Endothelial cell of umbilical vein (primary cell): ENCODE data around the gene LRRTM4. TPM values are rescaled to one million over a fixed set of nuclear protein-coding genes. Genes with fewer than 3 reads are reported as not detected.

ENCODE experiments used
- BruUV-seq: library from RNA; stranded (reverse); fragments of 400-500 nt; replicated peaks from 2 replicates; lab custom pipeline; 2021; lab: Mats Ljungman, UMichigan
- CTCF ChIA-PET: fragments of 300-600, 350-600 bp; sonication (Branson Sonifier 250); formaldehyde crosslinking; loops from one replicate; lab custom pipeline; 2021; ENCODE audit warnings: antibody characterized with exemption, inconsistent platforms; lab: Charles Lee
- POLR2A ChIA-PET: fragments of 300-600, 350-600 bp; sonication (Branson Sonifier 250); formaldehyde crosslinking; loops from one replicate; lab custom pipeline; 2021; ENCODE audit warnings: antibody characterized with exemption, inconsistent platforms; lab: Charles Lee
- DNase-seq: peaks from one replicate; pipeline ENCODE4 v3.0.0-alpha.2; 2011; ENCODE audit warnings: low read depth, low spot score
- FAIRE-seq: peaks from 2 replicates; lab custom pipeline; 2011; peaks lifted over from hg19 to GRCh38; lab: Jason Lieb, UNC
- H2AFZ ChIP-seq: 2 replicates; pipeline ENCODE4 v1.6.0; 2012; ENCODE audit warnings: low read depth, low read length, control low read depth, inconsistent platforms
- H3K27ac ChIP-seq: 2 replicates; pipeline ENCODE4 v1.5.1; 2011; ENCODE audit warnings: low read depth, mild to moderate bottlenecking, control low read depth, low read length, moderate library complexity; ENCODE audit not compliant: insufficient read depth
- H3K27me3 ChIP-seq, 2 experiments: 2 replicates each; pipeline versions ENCODE4 v1.6.0 to v1.6.1; 2011; ENCODE audit warnings: low read length in 2 of 2, mixed read lengths in 1 of 2; ENCODE audit not compliant: control insufficient read depth in 2 of 2, insufficient read depth in 2 of 2
- H3K36me3 ChIP-seq, 2 experiments: 2 replicates in 1 of 2; 3 replicates in 1 of 2; pipeline ENCODE4 v1.5.1; 2011; ENCODE audit warnings: low read length in 2 of 2, mild to moderate bottlenecking in 1 of 2, moderate library complexity in 1 of 2; ENCODE audit not compliant: control insufficient read depth in 2 of 2, insufficient read depth in 2 of 2; ENCODE audit errors: extremely low read depth in 1 of 2
- H3K4me1 ChIP-seq: 3 replicates; pipeline ENCODE4 v1.5.1; 2011; ENCODE audit warnings: mild to moderate bottlenecking, low read length; ENCODE audit not compliant: control insufficient read depth, insufficient read depth; ENCODE audit errors: extremely low read depth
- H3K4me2 ChIP-seq: 2 replicates; pipeline ENCODE4 v1.6.1; 2011; ENCODE audit warnings: low read length, control low read depth, mixed read lengths; ENCODE audit not compliant: insufficient read depth
- H3K4me3 ChIP-seq, 3 experiments: fragments of 200-600 bp in 1 of 3; sonication (generic), shearing (Covaris generic) in 1 of 3; replicated peaks in 1 of 3; 2 replicates each; pipeline ENCODE4 v1.5.1; 2011 to 2016; ENCODE audit warnings: control low read depth in 3 of 3, low read length in 3 of 3, mild to moderate bottlenecking in 2 of 3, inconsistent platforms in 1 of 3, low read depth in 1 of 3, moderate library complexity in 1 of 3; ENCODE audit not compliant: insufficient read depth in 1 of 3
- H3K79me2 ChIP-seq: 2 replicates; pipeline ENCODE4 v1.6.0; 2012; ENCODE audit warnings: low read length, inconsistent platforms; ENCODE audit not compliant: control insufficient read depth, insufficient read depth
- H3K9ac ChIP-seq: replicated peaks from 2 replicates; pipeline ENCODE3; 2011; ENCODE audit warnings: low read length, control low read depth; ENCODE audit not compliant: insufficient read depth; ENCODE audit errors: extremely low read depth
- H3K9me1 ChIP-seq: replicated peaks from 3 replicates; pipeline ENCODE4 v1.6.0; 2011; ENCODE audit warnings: mild to moderate bottlenecking, low read length; ENCODE audit not compliant: control insufficient read depth, insufficient read depth; ENCODE audit errors: extremely low read depth
- H3K9me3 ChIP-seq: replicated peaks from 2 replicates; pipeline ENCODE4 v1.5.1; 2012; ENCODE audit warnings: low read length, inconsistent platforms; ENCODE audit not compliant: control insufficient read depth, insufficient read depth
- H4K20me1 ChIP-seq: replicated peaks from 2 replicates; pipeline ENCODE3; 2011; ENCODE audit warnings: mild to moderate bottlenecking, low read length; ENCODE audit not compliant: control insufficient read depth, insufficient read depth; ENCODE audit errors: extremely low read depth
- CTCF ChIP-seq, 2 donors: IDR thresholded peaks; 1 replicate in 1 of 2; 2 replicates in 1 of 2; pipeline ENCODE4 v1.5.1; 2011; ENCODE audit warnings: low read length in 2 of 2, mild to moderate bottlenecking in 2 of 2, moderate library complexity in 2 of 2, control low read depth in 1 of 2, inconsistent platforms in 1 of 2, low read depth in 1 of 2; ENCODE audit not compliant: insufficient read depth in 1 of 2; ENCODE audit errors: extremely low read depth in 1 of 2
- EZH2 ChIP-seq: IDR thresholded peaks from 2 replicates; pipeline ENCODE4 v1.6.1; 2012; ENCODE audit warnings: borderline replicate concordance, low read depth, mild to moderate bottlenecking, moderate library complexity, low read length, inconsistent platforms; ENCODE audit not compliant: severe bottlenecking
- FOS ChIP-seq: IDR thresholded peaks from 2 replicates; pipeline ENCODE4 v1.6.1; 2011; ENCODE audit warnings: mild to moderate bottlenecking, low read length, moderate library complexity, borderline replicate concordance; ENCODE audit not compliant: insufficient read depth
- GATA2 ChIP-seq: IDR thresholded peaks from 2 replicates; pipeline ENCODE4 v1.7.0; 2011; ENCODE audit warnings: low read depth, mild to moderate bottlenecking, moderate library complexity, mixed read lengths, low read length; ENCODE audit not compliant: insufficient read length, insufficient read depth
- MAX ChIP-seq: IDR thresholded peaks from 2 replicates; pipeline ENCODE4 v1.6.1; 2011; ENCODE audit not compliant: insufficient read depth, insufficient read length
- MYC ChIP-seq: IDR thresholded peaks from one replicate; pipeline ENCODE4 v1.6.1; 2011; ENCODE audit warnings: mild to moderate bottlenecking, low read depth, low read length
- POLR2A ChIP-seq: IDR thresholded peaks from 2 replicates; pipeline ENCODE4 v1.6.1; 2012; ENCODE audit warnings: low read depth, mild to moderate bottlenecking, control low read depth, low read length
- POLR2AphosphoS5 ChIP-seq: IDR thresholded peaks from 2 replicates; pipeline ENCODE4 v1.6.1; 2012; ENCODE audit warnings: low read depth, mild to moderate bottlenecking, control low read depth, low read length, moderate library complexity; ENCODE audit not compliant: insufficient read depth
- dilution Hi-C: fragments of 300-500 bp; cut with MboI; formaldehyde crosslinking; loops from one replicate; pipeline ENCODE4 v1.15.0; 2019; ENCODE audit warnings: low sequenced_read_pairs; ENCODE audit not compliant: extremely low pct_ligation_motif_present
- intact Hi-C: fragments of 100-400 bp; cut with micrococcal nuclease; formaldehyde crosslinking; loops from one replicate; pipeline ENCODE4 v1.10.0; 2022
- polyA plus RNA-seq, 4 experiments: library from polyadenylated mRNA; depleted of rRNA in 3 of 4; stranded (reverse) in 3 of 4; unstranded in 1 of 4; fragments of >200 nt; gene quantifications; 2 replicates each; pipeline versions ENCODE4 v1.2.1 to v1.2.3, GENCODE V29; 2011 to 2012; ENCODE audit warnings: missing spikeins in 1 of 4
- total RNA-seq: library from RNA; stranded (reverse); gene quantifications from 2 replicates; pipeline ENCODE4 v1.2.3, GENCODE V29; 2021

Gene LRRTM4
- total and polyA plus RNA-seq, 2 donors (not counting 3 experiments of a cell fraction or from before 2014, with no cell fraction given) = not detected

- H3K27me3 ChIP-seq = no peaks in the 10 kb centered on the region
- dilution Hi-C loops = no loop called here
- FAIRE-seq (no peak), DNase-seq (no peak)
- no peaks in the 10 kb centered on the region for H4K20me1 ChIP-seq
- TF ChIP-seq FOS (no peak), CTCF (IDR thresholded peaks at IDR 0.05; ENCODE audit: extremely low read depth in 1 of 2, insufficient read depth in 1 of 2, low read depth in 1 of 2, low read length in 2 of 2) (no peak), POLR2A (no peak), EZH2 (no peak)
- no peaks in the 10 kb centered on the region for H3K9me1 ChIP-seq
- ChIA-PET POLR2A (no interaction called here), CTCF (no interaction called here)
- H3K36me3 ChIP-seq = no peaks in the 10 kb centered on the region
- no peaks in the 10 kb centered on the region for H3K9me3 ChIP-seq
- no peak overlapping the region for H3K4me2 ChIP-seq
- H3K79me2 ChIP-seq = no peaks in the 10 kb centered on the region
- no peak overlapping the region for H3K9ac ChIP-seq
- H3K27ac ChIP-seq = no peak overlapping the region
- no peak overlapping the region for H2AFZ ChIP-seq
- no peaks in the 10 kb centered on the region for H3K4me1 ChIP-seq
- intact Hi-C loops = no loop called here
- BruUV-seq = no TSS peak
- no peak overlapping the region for H3K4me3 ChIP-seq
These were observed 131.1 kb downstream of the LRRTM4 start for GRCh38 chr2:77391119-77391518.

- no peak overlapping the region for H2AFZ ChIP-seq
- dilution Hi-C loops = no loop called here
- no peaks in the 10 kb centered on the region for H3K79me2 ChIP-seq
- no peak overlapping the region for H3K4me2 ChIP-seq
- intact Hi-C loops = no loop called here
- no peaks in the 10 kb centered on the region for H4K20me1 ChIP-seq
- no peak overlapping the region for H3K27ac ChIP-seq
- FAIRE-seq (no peak), DNase-seq (no peak)
- H3K9ac ChIP-seq = no peak overlapping the region
- no TSS peak for BruUV-seq
- H3K4me3 ChIP-seq = no peak overlapping the region
- no peaks in the 10 kb centered on the region for H3K4me1 ChIP-seq
- no peaks in the 10 kb centered on the region for H3K9me1 ChIP-seq
- TF ChIP-seq POLR2AphosphoS5 = no peak
- no peak for TF ChIP-seq CTCF (IDR thresholded peaks at IDR 0.05; ENCODE audit: extremely low read depth in 1 of 2, insufficient read depth in 1 of 2, low read depth in 1 of 2, low read length in 2 of 2)
- TF ChIP-seq EZH2 = no peak
- TF ChIP-seq FOS = no peak
- no peak for TF ChIP-seq MAX
- no peak for TF ChIP-seq MYC
- no peak for TF ChIP-seq GATA2
- no peak for TF ChIP-seq POLR2A
- no peaks in the 10 kb centered on the region for H3K27me3 ChIP-seq
- ChIA-PET POLR2A (no interaction called here), CTCF (no interaction called here)
- no peaks in the 10 kb centered on the region for H3K36me3 ChIP-seq
- H3K9me3 ChIP-seq = no peaks in the 10 kb centered on the region
These were observed 134.9 kb downstream of the LRRTM4 start for GRCh38 chr2:77387324-77387723.
